ENCODE data around the gene RNF128.

RNF128 gene

DNA sequence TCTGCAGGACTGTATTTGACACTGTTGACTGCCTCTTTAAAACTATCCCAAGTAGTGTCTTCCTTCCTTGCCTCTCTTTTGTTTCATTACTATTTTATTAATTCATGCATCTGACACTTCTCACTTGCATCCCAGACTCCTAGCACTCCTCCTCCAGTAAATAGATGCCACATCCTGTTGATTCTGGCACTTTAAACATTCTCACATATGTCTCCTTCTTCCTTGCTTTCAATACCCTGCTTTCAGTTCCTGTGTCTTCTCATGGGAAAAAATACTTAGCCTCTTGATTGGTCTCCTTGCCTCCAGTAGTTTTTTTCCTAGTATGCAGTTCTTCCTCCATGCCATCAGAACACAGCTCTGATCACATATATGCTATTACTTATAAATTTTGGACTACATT, 5.1 kb downstream of the RNF128 start:
- H3K4me3 ChIP-seq (replicated peaks; ENCODE audit: low read depth, low read length) = no peak overlapping the region
- no peak for DNase-seq (ENCODE audit: extremely low read depth, insufficient read length)
- no peaks in the 10 kb centered on the region for H3K36me3 ChIP-seq (ENCODE audit: control insufficient read depth, insufficient read depth, low read length)
- no peaks in the 10 kb centered on the region for H3K27me3 ChIP-seq (replicated peaks; ENCODE audit: control insufficient read depth, insufficient read depth, low read length)
- TF ChIP-seq, protein P1, sequence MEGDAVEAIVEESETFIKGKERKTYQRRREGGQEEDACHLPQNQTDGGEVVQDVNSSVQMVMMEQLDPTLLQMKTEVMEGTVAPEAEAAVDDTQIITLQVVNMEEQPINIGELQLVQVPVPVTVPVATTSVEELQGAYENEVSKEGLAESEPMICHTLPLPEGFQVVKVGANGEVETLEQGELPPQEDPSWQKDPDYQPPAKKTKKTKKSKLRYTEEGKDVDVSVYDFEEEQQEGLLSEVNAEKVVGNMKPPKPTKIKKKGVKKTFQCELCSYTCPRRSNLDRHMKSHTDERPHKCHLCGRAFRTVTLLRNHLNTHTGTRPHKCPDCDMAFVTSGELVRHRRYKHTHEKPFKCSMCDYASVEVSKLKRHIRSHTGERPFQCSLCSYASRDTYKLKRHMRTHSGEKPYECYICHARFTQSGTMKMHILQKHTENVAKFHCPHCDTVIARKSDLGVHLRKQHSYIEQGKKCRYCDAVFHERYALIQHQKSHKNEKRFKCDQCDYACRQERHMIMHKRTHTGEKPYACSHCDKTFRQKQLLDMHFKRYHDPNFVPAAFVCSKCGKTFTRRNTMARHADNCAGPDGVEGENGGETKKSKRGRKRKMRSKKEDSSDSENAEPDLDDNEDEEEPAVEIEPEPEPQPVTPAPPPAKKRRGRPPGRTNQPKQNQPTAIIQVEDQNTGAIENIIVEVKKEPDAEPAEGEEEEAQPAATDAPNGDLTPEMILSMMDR (IDR thresholded peaks at IDR 0.05; ENCODE audit: insufficient read depth, low read length, poor library complexity, severe bottlenecking) = no peak

GRCh38 chrX:106734827-106735226, 8.3 kb downstream of the RNF128 start:
- Histone ChIP-seq H3K27me3 (replicated peaks; ENCODE audit: control insufficient read depth, insufficient read depth, low read length) (no peaks in the 10 kb centered on the region), H3K4me3 (replicated peaks; ENCODE audit: low read depth, low read length) (no peak overlapping the region), H3K36me3 (ENCODE audit: control insufficient read depth, insufficient read depth, low read length) (no peaks in the 10 kb centered on the region)
- no peak for DNase-seq (ENCODE audit: extremely low read depth, insufficient read length)
- TF ChIP-seq, protein P1 (IDR thresholded peaks at IDR 0.05; ENCODE audit: insufficient read depth, low read length, poor library complexity, severe bottlenecking) = no peak

DNA sequence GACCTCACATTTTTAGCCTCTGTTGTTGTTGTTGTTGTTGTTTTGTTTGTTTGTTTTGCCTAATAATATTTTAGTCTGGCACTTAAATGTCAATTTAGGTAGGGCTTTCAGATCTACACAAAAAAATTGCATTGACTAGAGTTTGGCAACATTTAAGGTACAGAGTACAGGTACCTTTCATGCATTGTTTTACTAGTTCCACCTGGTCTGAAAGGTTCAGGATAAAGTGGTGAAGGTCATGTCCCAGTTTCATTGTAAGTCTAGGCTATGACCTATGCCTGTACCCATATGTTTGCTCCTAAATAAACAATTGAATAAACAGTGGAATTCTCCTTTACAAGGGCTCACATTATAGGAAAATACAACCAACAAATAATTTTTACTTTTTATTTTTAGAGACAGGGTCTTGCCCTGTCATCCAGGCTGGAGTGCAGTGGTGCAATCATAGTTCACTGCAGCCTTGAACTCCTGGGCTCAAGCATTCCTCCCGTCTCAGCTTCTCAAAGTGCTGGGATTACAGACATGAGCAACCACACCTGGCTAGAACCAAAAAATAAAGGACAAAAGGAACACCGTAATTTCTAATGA, 13.8 kb downstream of the RNF128 start:
- TF ChIP-seq, protein P1 (IDR thresholded peaks at IDR 0.05; ENCODE audit: insufficient read depth, low read length, poor library complexity, severe bottlenecking) = no peak
- no peak for DNase-seq (ENCODE audit: extremely low read depth, insufficient read length)
- no peak overlapping the region for H3K4me3 ChIP-seq (replicated peaks; ENCODE audit: low read depth, low read length)
- H3K27me3 ChIP-seq (replicated peaks; ENCODE audit: control insufficient read depth, insufficient read depth, low read length) = no peaks in the 10 kb centered on the region; the same call in 1 of the 2 replicates
- H3K36me3 ChIP-seq (ENCODE audit: control insufficient read depth, insufficient read depth, low read length) = no peaks in the 10 kb centered on the region

DNA sequence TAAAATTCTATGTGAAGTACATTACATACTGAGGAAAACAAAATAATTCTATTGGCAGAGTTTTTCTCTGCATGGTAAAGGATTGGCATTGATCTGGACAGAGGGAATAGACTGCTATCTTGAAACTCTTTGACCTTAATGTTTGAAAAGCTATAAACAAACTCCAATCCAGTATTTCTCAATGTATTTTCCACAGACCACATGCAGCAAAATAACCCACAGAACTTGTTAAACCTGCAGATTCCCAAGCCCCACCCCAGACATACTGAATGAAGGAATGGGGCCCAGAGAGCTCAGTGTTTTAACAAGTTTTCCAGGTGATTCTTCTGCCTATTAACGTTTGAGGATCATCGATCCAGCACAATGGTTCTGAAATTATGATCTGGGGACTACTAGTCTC, 15.7 kb downstream of the RNF128 start:
- no peak overlapping the region for H3K4me3 ChIP-seq (replicated peaks; ENCODE audit: low read depth, low read length)
- no peaks in the 10 kb centered on the region for H3K36me3 ChIP-seq (ENCODE audit: control insufficient read depth, insufficient read depth, low read length)
- no peaks in the 10 kb centered on the region; the same call in 1 of the 2 replicates for H3K27me3 ChIP-seq (replicated peaks; ENCODE audit: control insufficient read depth, insufficient read depth, low read length)
- TF ChIP-seq, protein P1 (IDR thresholded peaks at IDR 0.05; ENCODE audit: insufficient read depth, low read length, poor library complexity, severe bottlenecking) = no peak
- DNase-seq (ENCODE audit: extremely low read depth, insufficient read length) = no peak

DNA sequence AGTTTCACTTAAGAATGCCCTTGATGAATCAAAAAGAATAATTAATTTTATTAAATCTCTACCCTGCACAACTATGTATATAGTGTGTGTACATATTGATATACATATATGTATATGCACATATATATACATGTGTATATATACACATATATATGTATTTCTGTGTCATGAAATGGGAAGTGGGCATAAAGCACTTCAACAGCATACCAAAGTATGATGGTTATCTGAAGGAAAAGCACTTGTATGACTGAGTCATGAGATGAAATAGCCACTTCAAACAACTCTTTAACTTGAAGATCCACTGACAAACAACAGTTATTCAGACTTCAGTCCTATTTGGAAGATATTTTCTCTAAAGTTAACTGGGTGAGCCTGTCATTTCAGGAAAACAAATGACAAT, 16.3 kb downstream of the RNF128 start:
- no peak overlapping the region for H3K4me3 ChIP-seq (replicated peaks; ENCODE audit: low read depth, low read length)
- no peaks in the 10 kb centered on the region; the same call in 1 of the 2 replicates for H3K27me3 ChIP-seq (replicated peaks; ENCODE audit: control insufficient read depth, insufficient read depth, low read length)
- no peak for DNase-seq (ENCODE audit: extremely low read depth, insufficient read length)
- TF ChIP-seq, protein P1 (IDR thresholded peaks at IDR 0.05; ENCODE audit: insufficient read depth, low read length, poor library complexity, severe bottlenecking) = no peak
- H3K36me3 ChIP-seq (ENCODE audit: control insufficient read depth, insufficient read depth, low read length) = no peaks in the 10 kb centered on the region

- no peaks in the 10 kb centered on the region for H3K27me3 ChIP-seq (replicated peaks; ENCODE audit: control insufficient read depth, insufficient read depth, low read length)
- no peak for DNase-seq (ENCODE audit: extremely low read depth, insufficient read length)
- TF ChIP-seq, protein P1 (IDR thresholded peaks at IDR 0.05; ENCODE audit: insufficient read depth, low read length, poor library complexity, severe bottlenecking) = no peak
- no peaks in the 10 kb centered on the region for H3K36me3 ChIP-seq (ENCODE audit: control insufficient read depth, insufficient read depth, low read length)
- no peak overlapping the region for H3K4me3 ChIP-seq (replicated peaks; ENCODE audit: low read depth, low read length)
Observed at GRCh38 chrX:106748377-106748776, 21.9 kb downstream of the RNF128 start.
